A549 (cell line): ENCODE measurements around the gene RPH3AL.

Experiments
- CTCF ChIP-seq: fragments of >200 bp; sonication (Bioruptor Twin); formaldehyde crosslinking; IDR thresholded peaks from 3 replicates; pipeline ENCODE4 v1.5.1; 2016
- MAFK ChIP-seq: fragments of 450-650 bp; IDR thresholded peaks from 2 replicates; pipeline ENCODE4 v1.6.1; 2014; ENCODE audit not compliant: partially characterized antibody
- MYC ChIP-seq: IDR thresholded peaks from 2 replicates; pipeline ENCODE4 v1.6.1; 2012; ENCODE audit warnings: mild to moderate bottlenecking, inconsistent platforms, low read length, improper control_type of control experiment, borderline replicate concordance
- RAD21 ChIP-seq, 2 experiments: fragments of >200 bp in 1 of 2; sonication (Bioruptor Twin) in 1 of 2; formaldehyde crosslinking in 1 of 2; IDR thresholded peaks in 1 of 2; conservative IDR thresholded peaks in 1 of 2; 2 replicates in 1 of 2; 3 replicates in 1 of 2; pipeline ENCODE4 v1.6.1; 2012 to 2018; ENCODE audit warnings: inconsistent platforms in 1 of 2

GRCh38 chr17:227946-228615 lies 124.5 kb downstream of the RPH3AL start:
- TF ChIP-seq CTCF = no peak
- no peak for TF ChIP-seq MAFK
- TF ChIP-seq MYC = no peak
- no peak for TF ChIP-seq RAD21 (conservative IDR thresholded peaks at IDR 0.05 in 1 of 2, IDR thresholded peaks at IDR 0.05 in 1 of 2)
